GM21786 (cell line): ENCODE results near the gene CCDC82.

Source experiments
- ATAC-seq: cut with Tn5 transposase; IDR thresholded peaks from one replicate; pipeline ENCODE4 v1.9.1; 2021; ENCODE audit not compliant: unreplicated experiment

The CCDC82 gene

DNA sequence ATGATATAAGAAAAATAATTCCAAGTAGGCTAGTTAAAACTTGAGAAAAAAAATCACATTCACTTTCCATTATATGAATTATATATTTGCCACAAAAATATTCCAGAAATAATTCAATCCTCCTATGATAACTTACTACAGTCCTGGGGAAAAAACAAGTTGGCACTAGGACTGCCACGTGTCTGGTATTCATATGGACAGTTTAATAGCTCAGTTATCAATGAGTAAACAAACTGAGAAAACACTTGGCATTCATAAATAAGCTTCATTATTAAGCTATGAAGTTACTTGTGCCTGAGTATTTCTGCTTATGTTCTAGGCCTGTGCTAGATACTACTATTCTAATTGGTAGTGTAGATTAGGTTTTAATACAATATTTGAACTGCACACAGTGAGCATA, 24.2 kb downstream of the CCDC82 start:
- no peak for ATAC-seq

DNA sequence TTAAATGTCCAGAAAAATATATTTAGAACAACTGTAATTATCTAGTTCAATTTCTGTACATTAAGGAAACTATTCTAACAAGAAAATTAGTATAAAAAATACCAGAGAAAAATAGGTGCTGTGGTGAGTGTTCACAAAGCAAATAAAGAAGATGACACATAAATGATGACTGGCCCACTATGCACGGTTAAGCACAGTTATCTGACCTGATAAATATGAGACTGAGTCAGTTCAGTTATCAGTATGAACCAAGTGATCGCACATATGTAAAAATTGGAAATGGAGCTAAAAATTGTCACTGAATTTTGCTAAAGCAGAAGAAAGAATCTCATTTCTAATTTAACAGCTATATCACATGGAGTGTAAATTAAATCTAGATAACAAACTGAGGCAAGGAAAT, 27.9 kb downstream of the CCDC82 start:
- no peak for ATAC-seq

DNA sequence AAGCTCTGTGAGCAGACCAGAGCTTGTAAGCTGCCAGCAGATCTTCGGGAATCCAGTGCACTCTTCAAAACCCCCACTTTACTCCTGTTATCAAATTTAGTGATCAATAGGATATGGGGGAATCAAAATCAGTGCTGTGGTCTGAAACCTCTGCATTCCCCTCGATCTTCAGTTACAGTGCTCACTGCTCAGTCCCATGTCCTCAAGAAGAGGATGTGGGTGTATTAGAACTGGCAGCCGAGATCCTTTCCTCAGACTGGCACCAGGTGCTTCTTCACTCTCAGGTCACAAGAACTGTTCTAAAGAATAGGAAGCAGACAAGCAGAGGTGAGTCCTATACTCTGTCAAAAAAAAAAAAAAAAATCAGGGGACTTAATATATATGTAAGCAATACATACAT, 31.4 kb downstream of the CCDC82 start:
- ATAC-seq: no peak

DNA sequence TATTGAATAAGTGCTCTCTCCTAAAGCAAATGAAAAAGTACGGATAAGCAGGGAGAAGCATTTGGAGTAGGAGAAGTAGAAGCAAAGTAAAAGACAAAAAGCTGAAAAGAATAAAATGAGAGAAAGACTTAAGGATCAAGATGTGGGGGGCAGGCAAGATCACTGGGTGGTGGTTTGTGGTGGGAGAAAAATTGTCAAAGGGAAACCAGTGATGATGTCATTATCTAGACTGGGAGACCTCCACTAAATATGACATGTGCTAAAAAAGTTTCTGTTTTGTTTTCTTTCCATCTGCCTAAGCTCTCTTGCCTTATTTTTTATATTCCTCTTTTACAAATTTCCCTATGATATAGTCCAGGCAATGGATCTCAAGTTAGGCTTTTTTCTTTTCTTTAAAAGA, 31.9 kb downstream of the CCDC82 start:
- no peak for ATAC-seq

DNA sequence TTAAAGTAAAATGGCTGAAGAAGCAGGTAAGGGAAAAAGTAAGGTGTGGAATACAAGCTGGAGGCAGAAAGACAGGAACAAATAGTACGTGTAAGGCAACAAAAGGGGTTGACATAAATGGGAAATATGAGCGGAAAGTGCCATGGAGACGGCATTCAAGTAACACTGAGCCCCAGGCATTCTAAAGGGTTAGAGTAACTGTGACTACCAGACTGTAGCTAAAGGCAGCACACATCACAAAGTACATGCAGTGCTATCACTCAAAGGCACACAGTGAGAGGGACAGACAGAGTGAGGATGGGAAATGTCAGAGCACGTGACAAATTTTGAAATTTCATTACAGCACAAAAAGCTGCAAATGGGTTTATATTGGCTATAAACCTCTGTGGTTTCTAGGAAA, 32.9 kb downstream of the CCDC82 start:
- ATAC-seq: no peak

DNA sequence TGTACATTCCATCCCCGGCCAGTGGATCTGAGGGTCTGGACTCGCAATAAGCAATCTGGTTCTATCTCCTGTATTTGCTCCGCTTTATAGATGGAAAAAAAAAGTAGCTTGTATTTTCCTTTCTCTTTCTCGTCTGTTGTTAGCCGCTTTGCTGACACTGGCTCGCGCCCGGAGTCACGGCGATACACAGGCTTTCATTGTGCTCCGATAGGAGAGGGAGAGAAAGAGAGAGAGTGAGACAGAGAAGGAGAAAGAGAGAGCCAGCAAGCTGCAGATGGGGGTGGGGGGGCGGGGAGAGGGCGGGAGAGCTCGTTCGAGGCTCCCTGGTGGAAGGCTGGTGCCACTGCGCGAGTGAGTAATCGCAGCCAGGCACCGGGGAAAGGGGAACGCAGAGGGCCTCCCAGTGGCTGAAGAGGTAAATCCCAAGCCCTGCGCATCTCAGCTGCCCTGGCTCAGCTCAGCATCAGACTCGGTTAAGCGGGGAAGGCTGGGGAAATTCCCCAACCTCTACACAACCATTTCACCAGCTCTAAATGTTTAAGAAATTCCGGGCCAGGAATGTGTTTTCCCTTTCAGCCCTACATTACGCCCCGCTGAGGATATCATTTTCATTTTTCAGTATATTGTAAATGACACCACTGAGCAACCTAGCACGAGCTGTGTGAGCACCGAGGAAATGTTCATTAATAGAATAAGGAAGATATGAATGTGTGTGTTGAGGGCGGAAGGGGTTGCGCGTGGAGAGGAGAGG, 46.6 kb downstream of the CCDC82 start, which contains the start of gene MAML2:
MAML2 (minus strand) TSS at position 235 of the 751 bp plus-strand sequence. CDS start 1,300 bp downstream, outside the sequence.
- ATAC-seq: peak; percentile 75

DNA sequence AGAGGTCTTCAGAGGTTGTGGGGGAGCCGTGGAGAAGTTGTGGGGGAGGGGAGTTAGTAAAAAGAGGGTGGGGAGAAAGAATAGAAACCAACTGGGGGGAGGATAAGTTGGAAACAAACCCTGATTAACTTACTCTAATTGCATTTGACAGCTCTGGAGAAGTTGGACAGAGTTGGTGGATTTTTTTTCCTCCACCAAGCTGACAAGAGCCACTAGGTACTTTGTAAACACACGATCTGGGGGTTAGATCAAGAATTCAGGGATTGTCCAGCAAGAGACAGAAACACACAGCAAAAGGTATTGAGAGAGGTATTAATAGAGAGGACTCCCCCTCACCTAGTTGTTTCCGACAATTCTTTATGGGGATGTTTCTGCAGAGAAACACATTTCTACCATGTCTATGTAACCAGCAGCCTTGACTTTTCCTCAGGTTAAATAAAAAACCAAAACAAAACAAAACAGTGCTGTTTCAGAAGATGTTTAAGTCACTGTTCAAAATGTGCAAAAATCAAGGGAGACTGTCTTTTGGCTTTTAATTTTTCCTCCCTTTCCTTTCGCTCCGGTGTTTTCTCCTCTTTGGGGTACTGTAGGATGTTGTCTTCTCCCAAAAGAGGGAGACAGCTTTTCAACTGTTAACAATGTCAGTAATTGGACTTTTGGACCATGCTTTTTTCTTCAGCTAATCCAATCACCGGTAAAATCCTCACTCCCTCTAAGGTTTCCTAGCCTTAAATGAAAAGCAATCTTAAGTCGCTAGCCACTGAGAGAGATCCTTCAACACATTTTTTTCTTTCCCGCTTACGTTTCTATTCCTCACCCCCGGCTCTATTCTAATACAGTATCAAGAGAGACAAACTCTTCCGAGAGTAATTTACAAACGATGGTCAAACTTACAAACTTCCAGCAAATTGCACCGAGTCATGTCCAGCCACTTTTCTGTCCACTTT, 47.4 kb downstream of the CCDC82 start:
- no peak for ATAC-seq

DNA sequence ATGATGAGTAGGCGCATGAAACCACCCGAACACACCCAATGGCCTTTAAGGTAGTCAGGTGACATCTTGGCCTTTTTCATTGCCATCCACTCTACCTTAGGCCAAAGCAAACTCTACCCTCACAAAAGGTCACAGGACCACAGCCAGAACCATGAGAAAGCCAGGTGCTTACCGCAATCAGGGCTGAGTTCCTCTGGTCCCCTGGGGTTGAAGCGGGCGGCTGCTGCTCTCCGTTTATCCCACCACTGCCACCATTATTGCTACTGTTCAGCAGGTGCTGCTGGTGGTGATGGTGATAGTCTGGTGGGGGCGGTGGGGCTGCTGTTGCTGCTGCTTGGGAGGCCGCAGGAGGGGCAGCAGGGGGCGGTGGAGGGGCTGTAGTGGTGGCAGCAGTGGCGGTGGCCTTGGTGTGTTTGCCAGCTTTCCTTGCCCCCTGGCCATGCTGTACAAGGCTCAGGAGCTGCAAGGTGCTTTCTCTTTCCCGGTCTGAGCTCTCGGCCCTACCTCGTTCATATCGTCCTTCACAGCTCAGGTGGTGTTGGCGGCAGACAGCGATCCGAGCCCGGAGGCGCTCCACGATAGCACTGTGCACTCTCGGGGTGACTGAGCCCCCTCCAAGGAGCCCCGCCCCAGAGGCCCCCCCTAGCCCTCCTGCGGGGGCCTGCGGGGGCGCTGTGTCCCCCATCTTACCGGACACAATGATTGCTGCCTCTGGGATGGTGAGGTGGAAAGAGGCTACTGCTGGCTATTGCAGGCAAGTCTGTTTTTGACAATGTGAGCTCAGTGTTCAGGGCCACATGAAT, 48.3 kb downstream of the CCDC82 start:
- ATAC-seq: peak; percentile 33

DNA sequence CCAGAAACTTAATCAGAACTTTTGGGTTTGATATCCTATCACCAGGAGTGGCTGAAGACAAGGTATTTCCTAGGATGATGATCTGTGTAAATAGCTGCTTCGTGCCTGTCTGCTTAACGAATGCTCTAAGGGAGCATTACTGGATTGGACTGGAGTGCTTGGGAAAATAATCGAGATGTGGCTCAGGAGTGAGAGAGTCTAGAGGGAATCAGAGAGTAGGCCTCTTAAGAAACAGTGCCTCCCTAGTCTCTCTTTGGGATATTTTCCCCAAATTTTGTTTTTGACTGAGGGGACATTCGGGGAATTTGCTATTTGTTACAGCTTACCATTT, 49.2 kb downstream of the CCDC82 start:
- ATAC-seq: no peak

DNA sequence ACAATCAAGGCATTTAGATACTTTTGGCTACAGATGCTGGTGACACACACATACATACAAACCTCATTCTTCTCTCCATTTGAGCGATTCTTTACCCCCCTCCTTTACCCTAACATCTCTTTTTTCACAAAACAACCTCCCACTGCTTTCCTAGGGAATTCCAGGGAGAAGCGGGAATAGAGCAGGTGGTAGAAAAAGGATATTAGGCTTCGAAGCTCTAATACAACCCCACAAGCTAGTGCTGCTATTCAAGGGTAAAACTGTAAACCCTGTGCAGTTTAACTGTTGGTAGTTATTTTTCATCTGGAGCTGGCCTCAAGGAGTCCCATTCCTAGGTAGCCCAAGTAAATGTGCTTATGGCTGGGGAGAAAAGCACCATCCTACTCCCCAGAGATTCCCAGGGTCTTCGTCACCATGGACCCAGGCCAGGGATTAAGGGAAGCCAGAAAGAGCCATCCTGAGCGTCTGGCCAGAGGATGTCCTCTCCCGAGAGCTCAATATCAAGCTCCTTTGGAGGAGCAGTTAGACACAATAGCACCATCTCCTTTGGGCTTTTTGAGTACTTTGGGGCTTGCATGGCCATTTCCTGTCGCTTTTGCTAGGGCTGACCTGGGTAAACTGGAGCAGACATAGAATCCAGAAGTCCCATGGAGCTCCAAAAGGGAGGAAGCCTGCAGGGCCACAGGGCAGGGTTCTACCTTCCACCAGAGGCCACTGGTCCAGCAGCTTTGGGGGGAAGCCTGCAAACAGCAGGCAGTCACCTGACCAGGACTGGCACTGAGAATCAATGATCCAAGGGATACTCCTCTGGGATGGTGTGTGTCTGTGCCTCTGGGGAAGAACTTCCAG, 49.8 kb downstream of the CCDC82 start:
- ATAC-seq: no peak

DNA sequence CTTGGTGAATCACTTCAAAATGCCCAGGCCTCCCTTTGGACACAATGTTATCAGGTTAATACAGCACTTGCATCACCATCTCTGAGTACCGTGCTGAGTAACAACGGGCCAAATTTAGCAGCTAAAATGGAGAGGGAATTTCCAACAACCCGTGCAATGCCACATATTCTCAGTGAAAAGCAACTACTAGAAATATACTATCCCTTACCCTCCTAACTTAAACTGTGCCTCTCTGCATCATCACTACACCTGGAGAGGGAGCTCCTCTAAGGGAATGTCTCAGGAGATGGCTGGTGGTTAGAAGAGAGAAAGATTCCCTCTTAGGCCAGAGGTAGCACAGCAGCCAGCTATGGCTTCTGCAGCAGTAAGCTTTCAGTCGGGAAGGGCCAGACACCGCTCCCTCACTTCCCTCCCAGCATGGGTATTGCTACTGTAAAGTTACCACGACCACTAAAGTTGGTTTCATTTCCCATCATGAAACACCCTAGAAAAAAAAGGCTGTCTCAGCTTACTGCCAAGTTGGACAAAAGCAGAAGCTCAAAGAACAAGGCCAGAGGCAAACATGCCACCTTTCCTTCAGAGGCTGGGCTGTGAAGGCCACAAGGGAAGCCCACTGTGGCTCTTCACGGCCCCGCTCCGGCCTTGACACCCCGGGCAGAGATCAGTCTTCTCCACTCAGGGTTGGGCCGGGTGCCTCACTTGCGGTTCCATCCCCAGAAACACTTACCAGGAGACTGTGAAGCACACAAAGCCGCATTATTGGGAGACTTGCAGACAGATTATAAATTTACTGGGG, 50.6 kb downstream of the CCDC82 start:
- peak; percentile 37 for ATAC-seq

DNA sequence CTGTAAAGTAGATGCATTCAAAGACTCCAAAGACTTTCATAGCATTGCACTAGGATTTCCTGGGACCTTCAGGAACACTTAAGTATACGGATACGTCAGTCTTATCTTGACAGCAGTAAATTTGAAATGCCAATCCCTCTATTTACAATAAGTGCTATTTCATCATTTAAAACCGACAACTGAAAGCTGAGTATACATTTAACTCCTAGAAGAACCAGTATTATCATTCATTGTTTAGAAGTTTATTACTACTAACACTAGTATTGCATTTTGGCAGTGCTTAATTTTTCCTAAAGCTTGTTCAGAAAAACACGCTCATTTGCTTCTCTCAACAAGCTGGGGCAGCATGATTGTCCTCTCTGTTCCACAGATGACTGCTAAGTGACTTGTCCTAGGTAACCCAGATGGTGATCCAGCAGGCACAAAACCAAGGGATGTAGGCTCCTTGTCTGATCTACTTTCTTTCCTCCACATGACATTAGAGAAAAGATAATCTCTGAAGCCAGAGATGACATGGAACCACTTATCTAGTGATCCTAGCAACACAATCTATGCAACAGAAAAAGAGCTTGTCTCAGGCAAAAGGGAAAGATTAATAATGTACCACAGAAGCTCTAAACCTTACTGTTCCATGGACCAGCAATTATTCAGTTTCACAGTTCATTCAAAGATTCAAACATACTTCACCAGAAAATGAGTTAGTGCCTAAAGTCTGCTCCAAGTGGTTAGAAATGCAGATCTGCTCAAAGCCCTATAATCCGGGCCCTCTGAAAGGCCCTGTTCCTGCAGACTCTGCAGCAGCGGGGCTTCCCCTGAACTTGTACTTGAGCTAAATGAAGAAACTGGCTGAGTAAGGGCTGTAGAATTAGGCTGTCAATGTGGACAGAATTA, 51.9 kb downstream of the CCDC82 start:
- peak; percentile 33 for ATAC-seq

DNA sequence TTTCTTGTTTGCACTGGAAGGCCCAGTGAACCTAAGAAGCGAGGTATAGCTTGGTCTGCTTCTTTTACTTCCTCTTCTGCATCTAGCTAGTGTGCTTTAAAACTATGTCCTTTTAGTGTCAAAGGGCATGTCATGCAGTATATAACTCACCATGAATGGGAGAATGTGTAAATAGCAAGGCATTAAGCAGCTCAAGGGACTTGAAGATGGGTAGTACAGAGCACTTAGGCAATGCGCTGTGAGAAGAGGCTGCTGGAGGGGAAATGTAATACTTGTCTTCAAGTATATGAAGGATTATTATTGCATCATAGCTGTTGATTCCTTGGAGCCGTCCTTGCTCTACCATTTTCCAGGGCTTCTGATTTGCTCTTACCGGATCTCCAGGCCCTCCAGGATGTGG, 54.3 kb downstream of the CCDC82 start:
- no peak for ATAC-seq

DNA sequence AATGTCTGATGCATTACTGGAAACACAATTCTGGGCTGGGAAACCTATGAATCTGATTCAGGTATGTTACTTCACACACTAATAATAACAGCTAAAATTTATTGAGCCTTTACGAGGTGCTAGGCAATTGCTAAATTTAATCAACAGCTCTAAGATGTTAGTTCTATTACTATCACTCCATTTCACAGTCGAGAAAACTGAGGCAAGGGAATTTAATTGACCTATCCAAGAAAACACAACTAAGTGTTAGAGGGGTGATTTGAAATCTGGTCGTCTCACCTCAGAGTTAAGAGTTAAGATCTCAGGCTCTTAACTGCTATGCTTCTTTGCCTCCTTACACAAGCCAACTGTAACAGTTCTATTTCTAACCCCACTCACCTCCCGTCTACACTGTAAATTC, 55.5 kb downstream of the CCDC82 start:
- no peak for ATAC-seq

DNA sequence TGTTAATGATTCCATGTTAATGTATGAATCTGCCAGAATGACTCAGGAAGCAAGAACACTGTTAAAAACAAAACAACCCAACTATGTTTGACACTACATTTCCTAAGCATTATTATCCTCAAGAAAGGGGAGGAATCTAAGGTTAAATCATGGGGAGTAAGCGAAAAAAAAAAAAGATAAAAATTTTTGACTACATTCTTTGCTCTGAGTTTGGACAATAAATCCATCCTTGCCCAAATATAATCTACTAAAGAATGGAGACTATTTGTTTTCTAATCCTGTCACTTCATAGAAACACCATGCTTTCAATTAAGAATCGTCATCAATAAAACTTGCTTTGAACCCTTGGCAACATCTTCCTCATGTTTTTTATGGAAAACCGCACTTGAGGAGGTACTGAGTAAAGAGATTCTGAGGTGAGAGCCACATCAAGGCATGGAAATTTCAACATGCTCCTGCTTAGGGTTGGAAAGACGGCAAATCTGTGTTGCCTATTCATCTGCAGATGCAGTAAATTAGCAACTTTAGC, 56.5 kb downstream of the CCDC82 start:
- no peak for ATAC-seq

DNA sequence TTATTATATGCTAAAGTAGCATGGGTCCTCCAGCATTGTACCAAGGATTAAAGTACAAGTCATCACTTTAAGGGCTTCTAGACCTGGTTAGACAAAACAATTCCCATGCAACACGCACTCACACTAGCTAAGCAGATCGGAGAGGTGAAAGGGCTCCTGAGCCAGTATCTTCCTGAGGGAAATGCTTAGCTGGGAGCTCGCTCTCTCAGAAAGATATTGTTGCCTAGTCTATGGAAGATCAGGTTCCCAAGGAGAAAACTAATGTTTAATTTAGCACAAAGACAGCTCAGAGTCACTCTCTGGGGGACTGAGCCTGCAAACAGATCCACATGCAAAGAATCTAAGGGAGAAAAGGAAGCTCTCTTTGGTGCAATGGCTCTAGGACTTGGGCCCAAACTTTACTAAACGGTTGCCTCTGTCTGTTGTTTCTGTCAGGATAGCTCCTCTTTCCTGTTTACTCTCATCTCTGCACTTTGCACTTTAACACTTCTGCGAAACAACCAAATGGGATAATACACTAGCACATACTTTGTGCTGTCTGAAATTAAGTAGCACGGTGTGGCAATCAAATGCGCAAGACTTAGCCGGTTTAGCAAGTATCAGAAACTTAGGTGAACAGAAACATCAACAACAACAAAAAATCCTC, 57.5 kb downstream of the CCDC82 start:
- ATAC-seq: no peak

DNA sequence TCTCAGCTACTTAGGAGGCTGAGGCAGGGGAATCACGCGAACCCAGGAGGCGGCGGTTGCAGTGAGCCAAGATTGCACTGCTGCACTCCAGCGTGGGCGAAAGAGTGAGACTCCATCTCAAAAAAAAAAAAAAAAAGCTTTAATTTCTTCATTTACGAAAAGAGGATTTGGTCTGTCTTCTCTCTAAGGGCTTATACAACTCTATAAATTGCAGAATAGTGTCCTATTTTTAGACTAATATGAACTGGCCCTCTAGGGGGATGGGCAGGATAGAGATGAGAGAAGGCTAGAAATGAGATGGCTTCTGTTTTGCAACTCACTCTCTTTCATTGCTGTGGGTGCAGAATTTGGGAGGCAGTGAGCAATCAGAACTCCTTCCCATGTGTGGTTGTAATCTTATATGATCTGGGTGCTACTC, 58.0 kb downstream of the CCDC82 start:
- ATAC-seq: no peak

DNA sequence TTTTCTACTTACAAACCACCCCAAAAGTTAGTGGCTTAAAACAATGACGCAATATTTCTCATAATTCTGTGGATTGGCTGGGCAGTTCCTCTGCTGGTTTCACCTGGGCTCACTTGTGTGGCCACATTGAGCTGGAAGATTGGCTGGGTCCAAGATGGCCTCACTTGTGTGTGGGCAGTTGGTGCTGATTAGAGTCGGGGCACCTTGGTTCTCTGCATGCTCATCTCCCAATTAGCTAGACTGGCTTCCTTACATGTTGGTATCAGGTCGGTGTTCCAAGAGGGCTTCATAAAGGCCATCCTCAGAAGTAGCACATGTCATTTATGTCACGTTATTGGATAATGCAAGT, 59.2 kb downstream of the CCDC82 start:
- ATAC-seq: no peak
